Aorta (tissue), 5 donors: ENCODE data around the gene MKKS. TPM values are rescaled to one million over a fixed set of nuclear protein-coding genes. Genes with fewer than 3 reads are reported as not detected.

Experiments
- ATAC-seq: fragments of 200-7000 bp; cut with Tn5 transposase; one replicate; pipeline ENCODE4 v1.9.1; 2022; ENCODE audit warnings: moderate library complexity; ENCODE audit not compliant: low FRiP score
- DNase-seq, 2 donors: peaks; one replicate each; pipeline ENCODE4 v3.0.0-alpha.2; 2020
- H3K27ac ChIP-seq, 2 donors: one replicate each; pipeline ENCODE4 v1.5.1; 2013; ENCODE audit warnings: low read length in 2 of 2, mild to moderate bottlenecking in 2 of 2, moderate library complexity in 2 of 2, control low read depth in 1 of 2, inconsistent platforms in 1 of 2, low read depth in 1 of 2
- H3K27me3 ChIP-seq, 2 donors: one replicate each; pipeline ENCODE4 v1.6.1; 2013; ENCODE audit warnings: control low read depth in 1 of 2, low read length in 1 of 2, mild to moderate bottlenecking in 1 of 2, moderate library complexity in 1 of 2; ENCODE audit not compliant: insufficient read depth in 2 of 2, control insufficient read depth in 1 of 2
- H3K36me3 ChIP-seq, 2 donors: one replicate each; pipeline ENCODE4 v1.6.1; 2013; ENCODE audit warnings: control low read depth in 1 of 2, low read length in 1 of 2, mild to moderate bottlenecking in 1 of 2; ENCODE audit not compliant: insufficient read depth in 2 of 2, control insufficient read depth in 1 of 2
- H3K4me1 ChIP-seq, 2 donors: one replicate each; pipeline ENCODE4 v1.6.1; 2013; ENCODE audit warnings: low read length in 2 of 2, control low read depth in 1 of 2, mild to moderate bottlenecking in 1 of 2, moderate library complexity in 1 of 2; ENCODE audit not compliant: insufficient read depth in 2 of 2, control insufficient read depth in 1 of 2
- H3K4me3 ChIP-seq, 2 donors: one replicate each; pipeline ENCODE4 v1.5.1; 2013; ENCODE audit warnings: low read length in 2 of 2, control low read depth in 1 of 2, mild to moderate bottlenecking in 1 of 2
- H3K9me3 ChIP-seq: one replicate; pipeline ENCODE4 v1.6.1; 2013; ENCODE audit warnings: mild to moderate bottlenecking, low read length; ENCODE audit not compliant: control insufficient read depth
- WGBS, 2 donors: extraction: QIAGEN DNeasy Blood & Tissue Kit; methylation state at CpG; one replicate each; pipeline ENCODE4 v1.1.7; 2013; 5-methylcytosine and 5-hydroxymethylcytosine counted together
- intact Hi-C, 2 donors: fragments of 100-400 bp; cut with DNase I; formaldehyde crosslinking; loops; one replicate each; pipeline versions ENCODE4 v1.14.2 to v1.15.0; 2022
- polyA plus RNA-seq, 2 donors: library from polyadenylated mRNA; stranded (reverse); fragments of 200-250 nt; gene quantifications; one replicate each; pipeline ENCODE4 v1.2.3, GENCODE V29; 2013
- total RNA-seq, 2 donors: library from RNA; stranded (reverse); fragmentation: NEBNext Ultra II Directional; extraction: Animal tissue kit (Norgen Biotek cat#: 25700); gene quantifications; one replicate each; pipeline ENCODE4 v1.2.1, GENCODE V29; 2021
- donor health status: healthy with polysubstance abuse.
- donor health status: Bipolar disorder and iron deficiency.
- donor health status: DM: no; HTN: no; CAD: no.
- donor health status: DM: no; HTN: no; CAD: no.
- donor health status: DM: yes; HTN: yes; CAD: no.

MKKS gene
- total and polyA plus RNA-seq, 4 donors = 12.0 to 19.4 (median 16.9) TPM

DNA sequence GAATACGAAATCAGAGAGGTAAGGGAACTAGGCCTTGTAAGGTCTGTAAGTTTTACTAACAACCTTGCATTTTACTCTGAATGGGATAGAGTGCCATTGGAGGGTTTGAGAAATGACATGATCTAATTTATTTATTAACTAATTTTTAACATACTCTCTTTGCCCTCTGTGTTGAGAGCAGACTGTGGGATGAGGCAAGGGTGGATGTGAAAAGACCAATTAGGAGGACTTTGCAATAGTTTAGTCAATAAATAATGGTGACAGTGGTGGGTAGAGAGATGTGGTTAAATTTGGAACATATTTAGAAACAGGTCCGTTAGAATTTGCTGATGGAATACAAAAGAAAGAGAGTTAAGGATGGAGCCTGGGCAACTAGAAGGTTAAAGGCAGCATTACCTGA lies 60.0 kb downstream of the MKKS start:
- no peaks in the 10 kb centered on the region for H3K4me1 ChIP-seq
- DNase-seq = no peak
- no peaks in the 10 kb centered on the region for H3K36me3 ChIP-seq
- WGBS, 2 donors = 71 to 76% methylated on average over 2 of the region's 2 CpGs
- no peaks in the 10 kb centered on the region for H3K27me3 ChIP-seq
- H3K9me3 ChIP-seq = no peaks in the 10 kb centered on the region
- no peak for ATAC-seq
- H3K27ac ChIP-seq = no peak overlapping the region
- H3K4me3 ChIP-seq = no peak overlapping the region
- intact Hi-C loops = no loop called here

DNA sequence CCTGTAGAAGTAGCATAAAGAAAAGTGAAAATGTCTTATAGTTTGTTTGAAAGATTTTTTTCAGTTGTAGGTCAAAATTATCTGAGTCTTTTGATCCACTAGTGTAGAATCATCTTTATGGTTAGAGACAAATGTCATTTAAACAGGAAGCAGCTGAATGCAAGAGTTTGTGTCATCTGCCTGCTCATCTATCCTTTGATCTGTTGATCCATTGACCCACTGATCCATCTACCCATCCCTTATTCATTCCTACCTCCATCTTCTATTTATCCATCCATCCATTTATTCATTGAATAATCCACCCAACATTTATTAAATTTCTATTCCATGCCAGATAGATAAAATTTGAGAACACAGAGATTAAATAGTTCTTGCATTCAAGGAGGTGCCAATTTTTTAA lies 62.6 kb downstream of the MKKS start:
- ATAC-seq (no peak), DNase-seq (no peak)
- Histone ChIP-seq H3K4me3 (no peak overlapping the region), H3K36me3 (no peaks in the 10 kb centered on the region), H3K27ac (no peak overlapping the region), H3K27me3 (no peaks in the 10 kb centered on the region), H3K9me3 (no peaks in the 10 kb centered on the region), H3K4me1 (peaks cover 0 to 2% of the 10 kb centered on the region in 2 donors)
- intact Hi-C loops = no loop called here

DNA sequence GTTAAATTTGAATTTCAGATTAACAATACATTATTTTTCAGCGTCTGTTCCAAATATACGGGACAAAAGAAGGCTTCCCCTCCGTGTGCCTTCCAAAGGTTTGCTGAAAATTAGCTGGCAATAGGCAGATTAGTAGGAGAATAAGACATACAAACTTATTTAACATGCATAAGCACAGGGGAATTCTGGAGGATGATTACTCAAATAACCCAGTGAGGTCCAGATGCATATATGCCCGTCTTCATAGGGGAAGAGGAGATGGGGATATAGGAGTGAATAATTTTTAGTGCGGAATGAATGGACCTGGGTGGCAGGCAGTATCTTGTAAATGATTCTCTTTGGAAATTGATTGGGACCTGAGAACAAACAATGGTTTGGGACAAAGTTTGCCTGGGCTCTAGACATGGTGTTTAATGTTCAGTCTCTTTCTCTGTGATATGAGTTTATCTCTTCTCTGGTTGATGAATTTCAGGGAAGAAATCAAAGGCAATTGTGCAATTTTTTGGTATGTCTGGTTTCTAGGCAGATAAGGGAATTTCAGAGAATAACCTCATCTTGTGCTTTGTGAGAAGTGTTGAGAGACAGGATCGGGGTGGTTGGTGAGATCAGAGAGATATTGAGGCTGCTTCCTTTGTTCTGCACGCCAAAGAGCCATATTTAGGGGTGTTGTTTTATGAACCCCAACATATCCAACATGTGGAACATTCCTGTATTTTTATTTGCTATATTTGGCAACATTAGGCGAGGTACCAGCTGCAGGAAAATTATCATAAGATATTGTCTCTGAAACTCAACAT lies 63.7 kb downstream of the MKKS start:
- DNase-seq (no peak), ATAC-seq (no peak)
- H3K36me3 ChIP-seq = no peaks in the 10 kb centered on the region
- H3K27ac ChIP-seq = no peak overlapping the region
- H3K4me1 ChIP-seq = peaks cover 0 to 2% of the 10 kb centered on the region in 2 donors
- 49 to 50% methylated on average over 8 of the region's 8 CpGs for WGBS, 2 donors
- no peaks in the 10 kb centered on the region for H3K27me3 ChIP-seq
- no peak overlapping the region for H3K4me3 ChIP-seq
- intact Hi-C loops = no loop called here
- H3K9me3 ChIP-seq = no peaks in the 10 kb centered on the region

- Histone ChIP-seq H3K4me1 (peaks cover 0 to 2% of the 10 kb centered on the region in 2 donors), H3K27ac (no peak overlapping the region), H3K27me3 (no peaks in the 10 kb centered on the region), H3K4me3 (no peak overlapping the region), H3K9me3 (no peaks in the 10 kb centered on the region), H3K36me3 (no peaks in the 10 kb centered on the region)
- 3% methylated on average over 4 of the region's 4 CpGs for WGBS, 2 donors
- ATAC-seq (no peak), DNase-seq (peak in 1 of 2 donors; percentile 66)
- intact Hi-C loops = loop anchor here in 1 of 2 donors (5.0 kb wide), 2 partner anchors 152 to 197 kb away; partner anchors contain the start of gene SNAP25
These were observed 64.3 kb downstream of the MKKS start for GRCh38 chr20:10369723-10370090.

GRCh38 chr20:10368702-10369041 lies 65.3 kb downstream of the MKKS start:
- Histone ChIP-seq H3K9me3 (no peaks in the 10 kb centered on the region), H3K4me1 (peaks cover 0 to 2% of the 10 kb centered on the region in 2 donors), H3K27me3 (no peaks in the 10 kb centered on the region), H3K36me3 (no peaks in the 10 kb centered on the region), H3K27ac (no peak overlapping the region), H3K4me3 (no peak overlapping the region)
- intact Hi-C loops = loop anchor here in 1 of 2 donors (5.0 kb wide), 2 partner anchors 151 to 196 kb away; partner anchors contain the start of gene SNAP25
- no peak for DNase-seq
- no peak for ATAC-seq
- 96 to 100% methylated on average over 3 of the region's 3 CpGs for WGBS, 2 donors

DNA sequence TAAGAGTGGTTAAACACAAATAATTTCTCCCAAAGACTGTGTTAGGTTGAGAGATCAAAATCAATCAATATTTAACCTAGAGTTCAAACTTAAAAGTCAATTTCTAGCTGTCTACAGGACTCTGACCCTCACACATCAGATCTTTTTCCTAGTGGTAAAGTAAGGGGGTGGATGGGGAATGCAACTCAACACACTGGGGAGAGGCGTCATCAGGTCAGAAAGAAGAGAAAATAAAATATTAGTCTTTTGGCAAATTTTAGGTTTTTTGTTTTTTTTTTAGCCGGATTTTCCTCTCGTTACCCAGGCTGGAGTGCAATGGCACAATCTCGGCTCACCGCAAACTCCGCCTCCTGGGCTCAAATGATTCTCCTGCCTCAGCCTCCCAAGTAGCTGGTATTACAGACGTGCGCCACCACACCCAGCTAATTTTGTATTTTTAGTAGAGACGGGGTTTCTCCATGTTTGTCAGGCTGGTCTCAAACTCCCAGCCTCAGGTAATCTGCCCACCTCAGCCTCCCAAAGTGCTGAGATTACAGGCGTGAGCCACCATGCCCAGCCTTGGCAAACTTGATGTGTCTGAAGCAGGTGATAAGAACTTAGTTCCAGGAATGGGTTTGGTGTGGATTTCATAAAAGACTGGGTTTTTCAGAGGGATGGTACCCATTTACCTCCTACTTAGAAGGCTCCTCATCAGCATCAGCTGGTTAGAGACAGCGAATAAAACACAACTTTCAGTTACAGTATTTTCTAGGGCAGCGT lies 65.9 kb downstream of the MKKS start:
- intact Hi-C loops = loop anchor here in 1 of 2 donors (5.0 kb wide), 2 partner anchors 151 to 196 kb away; partner anchors contain the start of gene SNAP25
- WGBS, 2 donors = 97% methylated on average over 12 of the region's 12 CpGs
- no peak for ATAC-seq
- H3K36me3 ChIP-seq = no peaks in the 10 kb centered on the region
- peaks cover 0 to 2% of the 10 kb centered on the region in 2 donors for H3K4me1 ChIP-seq
- H3K4me3 ChIP-seq = no peak overlapping the region
- DNase-seq = no peak
- H3K27me3 ChIP-seq = no peaks in the 10 kb centered on the region
- no peak overlapping the region for H3K27ac ChIP-seq
- H3K9me3 ChIP-seq = no peaks in the 10 kb centered on the region

GRCh38 chr20:10367693-10367942 lies 66.4 kb downstream of the MKKS start:
- H3K9me3 ChIP-seq = no peaks in the 10 kb centered on the region
- no peak for DNase-seq
- peaks cover 0 to 2% of the 10 kb centered on the region in 2 donors for H3K4me1 ChIP-seq
- H3K4me3 ChIP-seq = no peak overlapping the region
- no peak for ATAC-seq
- no peak overlapping the region for H3K27ac ChIP-seq
- H3K36me3 ChIP-seq = no peaks in the 10 kb centered on the region
- H3K27me3 ChIP-seq = no peaks in the 10 kb centered on the region
- intact Hi-C loops = loop anchor here in 1 of 2 donors (5.0 kb wide), 2 partner anchors 150 to 195 kb away; partner anchors contain the start of gene SNAP25

- peaks cover 0 to 2% of the 10 kb centered on the region in 2 donors for H3K4me1 ChIP-seq
- ATAC-seq (no peak), DNase-seq (no peak)
- WGBS, 2 donors = 62 to 68% methylated on average over 4 of the region's 4 CpGs
- no peaks in the 10 kb centered on the region for H3K36me3 ChIP-seq
- no peaks in the 10 kb centered on the region for H3K27me3 ChIP-seq
- intact Hi-C loops = loop anchor here in 1 of 2 donors (5.0 kb wide), 2 partner anchors 150 to 195 kb away; partner anchors contain the start of gene SNAP25
- no peak overlapping the region for H3K27ac ChIP-seq
- H3K9me3 ChIP-seq = no peaks in the 10 kb centered on the region
- H3K4me3 ChIP-seq = no peak overlapping the region
These were observed 66.9 kb downstream of the MKKS start for GRCh38 chr20:10366898-10367692.
